GM10248 (cell line): ENCODE results near the gene APMAP.

Experiments used
- CTCF ChIA-PET: fragments of 300-600 bp; sonication (Branson Sonifier 250); formaldehyde crosslinking; extraction: SDS; loops from one replicate; lab custom pipeline; 2021; ENCODE audit warnings: antibody characterized with exemption; lab: Yijun Ruan, JAX
- POLR2A ChIA-PET: fragments of 350-650 bp; sonication (Branson Sonifier 250); formaldehyde crosslinking; extraction: SDS; loops from one replicate; lab custom pipeline; 2020; ENCODE audit warnings: antibody characterized with exemption; lab: Yijun Ruan, JAX
- DNase-seq: peaks from one replicate; pipeline ENCODE4 v3.0.0; 2012; ENCODE audit errors: extremely low spot score
- CTCF ChIP-seq: IDR thresholded peaks from 2 replicates; pipeline ENCODE4 v1.5.1; 2012; ENCODE audit warnings: mild to moderate bottlenecking, low read depth; ENCODE audit errors: extremely low read depth, missing control alignments, control extremely low read depth

Gene APMAP

GRCh38 chr20:24953209-24953575 lies 39.4 kb downstream of the APMAP start:
- DNase-seq: no peak
- TF ChIP-seq CTCF: no peak
- ChIA-PET CTCF (interaction anchor here (1.9 kb wide), 1 partner anchor 23 kb away, joined by 6 read pairs; no protein-coding TSS in a partner anchor), POLR2A (no interaction called here)

GRCh38 chr20:24952376-24953208 lies 40.0 kb downstream of the APMAP start:
- no peak for DNase-seq
- TF ChIP-seq CTCF: no peak
- CTCF ChIA-PET: interaction anchor here (0.9 to 1.9 kb wide), 2 partner anchors 21 to 22 kb away, joined by 3 to 6 read pairs; no protein-coding TSS in a partner anchor
- POLR2A ChIA-PET: no interaction called here

- ChIA-PET CTCF (interaction anchor here (1.9 kb wide), 1 partner anchor 21 kb away, joined by 6 read pairs; no protein-coding TSS in a partner anchor), POLR2A (no interaction called here)
- DNase-seq: no peak
- no peak for TF ChIP-seq CTCF
Observed at GRCh38 chr20:24951536-24952083, 40.9 kb downstream of the APMAP start.

DNA sequence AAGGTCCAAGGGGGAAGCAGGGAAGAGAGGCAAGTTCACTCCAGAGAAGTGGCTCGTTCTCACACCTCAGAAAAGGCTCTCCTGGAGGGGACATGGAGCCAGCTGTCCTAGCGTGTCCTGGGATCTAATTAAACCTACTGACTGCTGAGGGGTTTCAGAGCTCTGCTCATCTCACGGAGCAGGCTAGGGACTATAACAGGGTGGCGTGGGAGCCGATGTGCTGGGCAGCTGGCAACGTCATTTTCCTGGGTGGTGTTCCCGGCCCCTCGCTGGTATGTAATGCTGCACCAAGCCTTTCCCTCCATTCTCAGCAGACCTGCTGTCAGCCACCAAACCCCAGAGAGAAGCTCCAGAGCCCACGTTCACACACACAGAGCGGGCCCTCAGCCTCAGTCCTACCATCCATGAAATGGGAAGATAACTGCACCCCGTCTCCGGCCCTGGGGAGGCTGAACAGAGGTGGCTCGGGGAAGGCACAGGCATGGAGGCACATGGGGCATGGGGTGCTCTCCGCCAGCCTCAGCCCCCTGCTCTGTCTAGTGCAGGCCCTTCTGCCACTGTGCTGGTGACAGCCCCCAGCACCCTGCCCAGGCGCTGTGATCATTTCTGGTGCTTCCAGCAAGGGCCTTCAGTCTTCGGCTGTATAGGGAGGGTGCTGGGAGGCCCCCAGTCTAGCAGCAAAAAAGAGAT lies 41.6 kb downstream of the APMAP start:
- ChIA-PET POLR2A (no interaction called here), CTCF (no interaction called here)
- DNase-seq: no peak
- no peak for TF ChIP-seq CTCF

GRCh38 chr20:24950128-24950835 lies 42.3 kb downstream of the APMAP start:
- ChIA-PET CTCF (interaction anchor here (1.3 to 2.6 kb wide), 2 partner anchors 12 to 19 kb away, joined by 3 to 5 read pairs; no protein-coding TSS in a partner anchor), POLR2A (no interaction called here)
- no peak for TF ChIP-seq CTCF
- no peak for DNase-seq

DNA sequence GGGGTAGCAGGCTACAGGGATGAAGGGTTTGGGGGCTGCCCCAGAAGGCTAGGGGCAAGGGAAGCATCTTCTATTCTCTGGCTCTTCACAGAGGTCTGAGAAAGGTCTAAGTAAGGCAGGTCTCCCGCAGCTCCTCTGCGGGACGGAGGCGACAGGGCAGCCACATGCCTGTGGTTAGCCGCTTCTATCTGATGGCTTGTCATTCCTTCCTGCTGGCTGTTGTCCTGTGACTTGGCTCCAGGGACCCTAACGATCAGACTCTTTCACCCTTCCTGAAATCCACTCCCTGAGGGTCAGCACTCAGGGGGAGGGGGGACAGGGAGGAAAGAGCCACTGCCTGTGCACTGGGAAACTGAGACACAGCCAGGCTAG lies 42.8 kb downstream of the APMAP start:
- CTCF ChIA-PET: interaction anchor here (1.3 to 2.6 kb wide), 2 partner anchors 12 to 19 kb away, joined by 3 to 5 read pairs; no protein-coding TSS in a partner anchor
- TF ChIP-seq CTCF: no peak
- DNase-seq: no peak
- POLR2A ChIA-PET: no interaction called here
